Right lobe of liver (tissue), 6 donors: Measurements from ENCODE around the gene HOXA9. TPM values are rescaled to one million over a fixed set of nuclear protein-coding genes. Genes with fewer than 3 reads are reported as not detected.

Source experiments
- ATAC-seq, 4 donors: fragments of 200-7000 bp; cut with Tn5 transposase; one replicate each; pipeline ENCODE4 v1.9.1; 2020; ENCODE audit warnings: mild to moderate bottlenecking in 4 of 4, moderate library complexity in 4 of 4
- DNase-seq, 3 donors: peaks; one replicate each; pipeline ENCODE4 v3.0.0-alpha.2; 2020
- H3K27ac ChIP-seq, 3 donors: fragments of 200-600 bp; one replicate each; pipeline ENCODE4 v1.8.0; 2022
- H3K27me3 ChIP-seq, 2 donors: fragments of 200-600 bp; one replicate each; pipeline ENCODE4 v1.8.0; 2022
- H3K36me3 ChIP-seq, 4 donors: fragments of 200-600 bp; sonication (generic) in 1 of 4; one replicate each; pipeline versions ENCODE4 v1.5.1 to v1.8.0; 2017 to 2022; ENCODE audit warnings: control low read depth in 1 of 4
- H3K4me1 ChIP-seq, 4 donors: fragments of 200-600 bp; sonication (generic) in 1 of 4; one replicate each; pipeline versions ENCODE4 v1.5.1 to v1.8.0; 2017 to 2022; ENCODE audit warnings: control low read depth in 1 of 4
- H3K4me3 ChIP-seq, 3 donors: fragments of 200-600 bp; one replicate each; pipeline ENCODE4 v1.8.0; 2022
- H3K9me3 ChIP-seq, 4 donors: fragments of 200-600 bp; sonication (generic) in 1 of 4; one replicate each; pipeline versions ENCODE4 v1.5.1 to v1.8.0; 2017 to 2022; ENCODE audit warnings: control low read depth in 1 of 4
- CTCF ChIP-seq, 4 donors: fragments of 200-600 bp in 3 of 4; fragments of 450-650 bp in 1 of 4; IDR thresholded peaks; one replicate each; pipeline versions ENCODE4 v1.5.1 to v1.8.0; 2016 to 2022; ENCODE audit warnings: antibody characterized with exemption in 4 of 4, mild to moderate bottlenecking in 2 of 4
- POLR2A ChIP-seq: fragments of 450-650 bp; IDR thresholded peaks from one replicate; pipeline ENCODE4 v1.6.1; 2017; ENCODE audit warnings: antibody characterized with exemption, mild to moderate bottlenecking
- WGBS: methylation state at CpG from one replicate; pipeline ENCODE4 v1.1.6; 2018; ENCODE audit warnings: low coverage, low lambda C conversion rate; ENCODE audit not compliant: insufficient coverage; ENCODE audit errors: missing lambda C conversion rate; 5-methylcytosine and 5-hydroxymethylcytosine counted together
- intact Hi-C, 2 donors: fragments of 100-400 bp; cut with DNase I; formaldehyde crosslinking; loops; one replicate each; pipeline versions ENCODE4 v1.11.2 to v1.14.1; 2022
- total RNA-seq, 6 experiments: library from RNA; depleted of rRNA in 2 of 6; stranded (reverse); fragments of >200 nt in 2 of 6; fragmentation: NEBNext Ultra II Directional in 3 of 6; extraction: Animal tissue kit (Norgen Biotek cat#: 25700) in 3 of 6; gene quantifications; one replicate each; pipeline versions ENCODE4 v1.1.0 to v1.2.4, GENCODE V29; 2016 to 2023
- donor health status: DM: no; HTN: yes; CAD: no.
- donor health status: DM: no; HTN: no; CAD: no.
- donor health status: DM: no; HTN: no; CAD: no.
- donor health status: DM: no; HTN: yes; CAD: no.
- donor health status: DM: no; HTN: yes; CAD: no.

Gene HOXA9
- total RNA-seq, 6 experiments from 2014 or later = 0.09 TPM; not detected in 5

DNA sequence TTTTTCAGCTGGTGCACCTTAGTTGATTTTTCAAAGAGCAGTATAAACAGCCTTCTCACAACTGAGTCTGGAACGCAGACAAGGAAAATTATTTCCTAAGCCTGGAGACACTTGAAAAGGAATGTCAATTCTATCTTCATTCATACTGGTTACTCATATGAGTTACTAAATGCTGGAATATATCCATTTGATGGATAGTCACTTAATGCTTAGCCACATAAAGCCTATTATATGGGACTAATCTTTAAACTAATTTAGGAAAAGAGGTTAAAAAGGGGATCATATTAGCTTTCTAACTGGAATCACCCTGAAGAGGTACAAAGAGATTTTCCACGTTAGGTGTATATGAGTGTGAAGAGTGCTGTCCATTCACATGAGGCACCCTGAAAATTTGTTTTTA, 33.1 kb downstream of the HOXA9 start:
- Histone ChIP-seq H3K36me3 (no peaks in the 10 kb centered on the region), H3K9me3 (no peaks in the 10 kb centered on the region), H3K4me3 (no peak overlapping the region), H3K27ac (no peak overlapping the region), H3K27me3 (peaks cover 0 to 27% of the 10 kb centered on the region in 2 donors), H3K4me1 (no peaks in the 10 kb centered on the region)
- DNase-seq = no peak
- ATAC-seq = no peak
- TF ChIP-seq POLR2A (no peak), CTCF (IDR thresholded peaks at IDR 0.05) (no peak)
- intact Hi-C loops = no loop called here
- 27% methylated on average over 2 of the region's 2 CpGs for WGBS

GRCh38 chr7:27131390-27131819, 33.9 kb downstream of the HOXA9 start:
- no peak for ATAC-seq
- Histone ChIP-seq H3K27me3 (peaks cover 0 to 27% of the 10 kb centered on the region in 2 donors), H3K4me3 (peak overlapping the region; percentile 35 to 54 (median 41)), H3K36me3 (no peaks in the 10 kb centered on the region), H3K9me3 (no peaks in the 10 kb centered on the region), H3K27ac (peak overlapping the region in 2 of 3 donors; percentile 57 to 59), H3K4me1 (no peaks in the 10 kb centered on the region)
- intact Hi-C loops = no loop called here
- WGBS = 19% methylated on average over 12 of the region's 12 CpGs
- no peak for DNase-seq
- no peak for TF ChIP-seq CTCF (IDR thresholded peaks at IDR 0.05)
- TF ChIP-seq POLR2A = no peak

DNA sequence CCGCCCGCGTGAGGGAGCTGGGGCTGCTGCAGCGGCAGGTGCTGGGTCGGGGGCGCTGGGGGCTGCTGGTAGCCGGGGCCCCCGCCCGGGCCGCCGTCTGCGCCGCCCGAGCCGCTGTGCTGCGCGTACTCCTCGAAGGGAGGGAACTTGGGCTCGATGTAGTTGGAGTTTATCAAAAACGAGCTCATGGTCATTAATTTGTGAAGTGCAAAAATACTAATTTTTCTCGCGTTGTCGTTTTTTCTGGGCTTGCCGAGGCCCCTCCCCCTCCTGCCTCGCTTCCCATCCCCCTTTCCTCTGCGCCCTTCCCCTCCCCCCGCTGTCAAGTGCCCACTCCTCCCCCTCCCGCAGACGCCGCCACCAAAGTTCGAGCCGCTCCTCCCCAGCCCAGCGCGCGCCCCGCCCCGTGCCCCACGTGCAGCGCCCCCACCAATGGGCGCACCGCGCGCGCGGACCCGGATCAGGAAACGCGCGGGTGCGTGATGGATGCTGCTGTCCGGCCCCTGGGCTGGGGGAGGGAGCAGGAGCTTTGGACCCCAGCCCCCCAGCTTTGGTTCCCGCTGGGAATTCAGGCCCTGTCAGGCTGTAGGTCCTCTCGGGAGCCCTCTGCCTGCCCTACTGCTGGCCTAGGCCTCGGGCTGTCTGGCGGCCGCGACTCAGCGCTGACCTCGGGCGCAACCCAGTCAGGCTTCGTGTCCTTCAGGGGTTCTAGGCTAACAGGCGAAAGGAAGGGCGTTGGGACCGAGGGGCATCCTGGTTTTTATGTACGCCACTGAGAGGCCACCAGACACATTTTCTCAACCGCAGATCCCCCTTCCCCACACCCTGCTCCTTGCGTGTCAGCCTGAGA, 34.6 kb downstream of the HOXA9 start, which contains the start of gene HOXA4:
Gene HOXA4, minus strand, starts transcription at position 218 of the 850 bp plus-strand sequence. Its CDS starts 24 bp downstream, at position 194.
- intact Hi-C loops = no loop called here
- Histone ChIP-seq H3K27me3 (peaks cover 0 to 24% of the 10 kb centered on the region in 2 donors), H3K9me3 (no peaks in the 10 kb centered on the region), H3K4me3 (peak within 1 kb of the TSS; percentile 38 to 54 (median 46)), H3K36me3 (no peaks in the 10 kb centered on the region), H3K27ac (peak within 1 kb of the TSS; percentile 66 to 81 (median 81)), H3K4me1 (no peaks in the 10 kb centered on the region)
- peak; percentile 85 to 94 (median 92) for ATAC-seq
- 19% methylated on average over 51 of the region's 67 CpGs for WGBS
- DNase-seq = peak; percentile 81 to 88 (median 88)
- TF ChIP-seq POLR2A (peak; percentile 30), CTCF (IDR thresholded peaks at IDR 0.05) (no peak)

GRCh38 chr7:27129729-27130539, 35.4 kb downstream of the HOXA9 start:
- Histone ChIP-seq H3K4me3 (peak overlapping the region; percentile 38 to 50 (median 46)), H3K27ac (peak overlapping the region; percentile 40 to 81 (median 81)), H3K36me3 (no peaks in the 10 kb centered on the region), H3K9me3 (no peaks in the 10 kb centered on the region), H3K27me3 (peaks cover 0 to 22% of the 10 kb centered on the region in 2 donors), H3K4me1 (no peaks in the 10 kb centered on the region)
- 17% methylated on average over 11 of the region's 72 CpGs for WGBS
- TF ChIP-seq CTCF (IDR thresholded peaks at IDR 0.05) (peak in 1 of 4 donors; percentile 21), POLR2A (no peak)
- DNase-seq (no peak), ATAC-seq (peak; percentile 9 to 18 (median 12))
- intact Hi-C loops = no loop called here
